Measurements from ENCODE around the gene PCGF6.

- TF ChIP-seq CTCF (IDR thresholded peaks at IDR 0.05 in 2 of 3, conservative IDR thresholded peaks at IDR 0.05 in 1 of 3; ENCODE audit: borderline replicate concordance in 1 of 3, insufficient read depth in 1 of 3, low read depth in 2 of 3, low read length in 2 of 3) (no peak), POLR2A (IDR thresholded peaks at IDR 0.05; ENCODE audit: borderline replicate concordance, extremely low read depth, insufficient read depth, insufficient read length) (no peak)
Measured at GRCh38 chr10:103277713-103278536, 73.0 kb downstream of the PCGF6 start.

Data from HCT116 (cell line).